Neural crest cell (in vitro differentiated cells): ENCODE measurements around the gene DCHS1. TPM values are rescaled to one million over a fixed set of nuclear protein-coding genes. Genes with fewer than 3 reads are reported as not detected.
A peak's percentile ranks its signal among the peaks of the same experiment; 100 is the strongest.
"Not testable (repeated sequence)": the region's sequence is repeated elsewhere in the genome, so short reads cannot be mapped to it uniquely, and the experiment has no call there.

Source experiments
- DNase-seq: peaks from one replicate; pipeline ENCODE4 v3.0.0; 2021; ENCODE audit warnings: low read depth, mixed read lengths, low spot score
- H3K27ac Mint-ChIP-seq: one replicate; pipeline ENCODE4 v1.8.0; 2021; ENCODE audit warnings: mild to moderate bottlenecking, mixed read lengths; ENCODE audit not compliant: unreplicated experiment
- H3K27me3 Mint-ChIP-seq: 2 replicates; pipeline ENCODE4 v1.8.0; 2021; ENCODE audit warnings: low read depth, mild to moderate bottlenecking, mixed read lengths
- H3K36me3 Mint-ChIP-seq: 2 replicates; pipeline ENCODE4 v1.8.0; 2021; ENCODE audit warnings: low read depth, mild to moderate bottlenecking, mixed read lengths
- H3K4me1 Mint-ChIP-seq: 2 replicates; pipeline ENCODE4 v1.8.0; 2021; ENCODE audit warnings: mixed read lengths
- H3K4me3 Mint-ChIP-seq: one replicate; pipeline ENCODE4 v1.8.0; 2021; ENCODE audit warnings: mild to moderate bottlenecking, mixed read lengths
- H3K9me3 Mint-ChIP-seq: 2 replicates; pipeline ENCODE4 v1.8.0; 2021; ENCODE audit warnings: mixed read lengths
- CTCF ChIP-seq: fragments of 200-600 bp; sonication (generic); conservative IDR thresholded peaks from 2 replicates; pipeline ENCODE4 v1.5.0; 2021; ENCODE audit warnings: antibody characterized with exemption, mild to moderate bottlenecking
- total RNA-seq: library from RNA; stranded (reverse); gene quantifications from 2 replicates; pipeline ENCODE4 v1.2.1, GENCODE V29; 2021

DCHS1 gene
- total RNA-seq, 1 donor from 2014 or later: 40.4 TPM

DNA sequence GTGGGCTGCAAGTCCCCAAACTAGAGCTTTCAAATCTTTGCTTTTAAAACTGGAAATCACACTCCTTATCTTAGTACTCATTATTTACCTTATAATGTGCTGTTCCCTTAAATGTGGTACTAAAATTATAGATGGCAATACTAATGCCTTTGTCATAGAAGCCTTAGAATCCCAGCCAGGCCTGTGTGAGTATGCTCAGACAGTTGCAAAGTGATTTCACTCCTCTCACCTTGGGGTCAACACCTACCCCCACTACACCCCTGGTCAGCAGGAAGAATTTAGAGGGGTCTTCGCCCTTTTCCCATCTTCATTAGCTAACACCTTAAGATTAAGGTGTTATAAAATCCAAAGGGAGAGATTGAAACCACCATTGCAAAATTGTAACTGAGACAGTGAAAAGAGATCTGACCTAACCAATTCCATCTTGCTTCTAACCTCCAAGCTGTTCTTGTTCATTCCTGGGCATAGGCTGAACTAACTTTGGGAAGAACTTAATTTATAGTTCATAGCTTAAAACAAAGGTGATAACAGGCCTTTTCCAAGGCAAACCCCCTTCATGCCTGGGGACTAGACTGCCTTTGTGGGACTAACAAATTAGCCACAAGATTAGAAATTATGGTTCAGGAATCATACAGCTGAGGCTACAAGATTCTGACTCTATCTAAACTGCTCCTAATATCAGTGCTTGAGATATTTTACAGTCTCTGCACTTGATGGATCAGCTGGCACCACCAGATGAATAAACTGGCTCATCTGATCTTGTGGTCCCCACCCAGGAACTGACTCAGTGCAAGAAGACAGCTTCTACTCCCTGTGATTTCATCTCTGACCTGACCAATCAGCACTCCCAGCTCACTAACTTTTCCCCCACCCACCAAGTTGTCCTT is 38.0 kb upstream of the DCHS1 start:
- Mint-ChIP-seq H3K27me3 (no peaks in the 10 kb centered on the region), H3K27ac (no peak overlapping the region), H3K4me1 (peaks cover 9% of the 10 kb centered on the region), H3K36me3 (peaks cover 6% of the 10 kb centered on the region), H3K9me3 (peaks cover 8% of the 10 kb centered on the region), H3K4me3 (no peak overlapping the region)
- DNase-seq: no peak
- no peak for TF ChIP-seq CTCF

DNA sequence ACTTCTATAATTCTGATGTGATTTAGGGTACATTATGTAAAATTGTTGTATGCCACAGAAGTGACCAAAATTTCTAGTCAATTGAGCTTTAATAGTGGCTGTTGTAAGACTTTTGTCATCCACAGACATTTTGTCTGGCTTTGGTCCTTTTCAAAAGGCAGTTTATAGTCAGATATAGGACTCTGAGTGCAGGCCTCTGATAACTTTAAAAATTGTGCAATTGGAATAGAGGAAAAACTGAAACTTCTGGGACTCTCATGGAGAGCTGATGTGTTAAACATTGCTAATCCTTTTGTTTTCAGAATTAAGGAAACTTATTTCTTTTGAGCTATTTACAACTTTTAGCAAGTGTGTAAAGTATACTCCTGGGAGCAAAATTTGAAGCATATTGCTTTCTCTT is 36.5 kb upstream of the DCHS1 start:
- Mint-ChIP-seq H3K9me3 (peaks cover 8% of the 10 kb centered on the region), H3K27ac (no peak overlapping the region), H3K27me3 (no peaks in the 10 kb centered on the region), H3K4me1 (peaks cover 5% of the 10 kb centered on the region), H3K36me3 (peaks cover 6% of the 10 kb centered on the region), H3K4me3 (no peak overlapping the region)
- DNase-seq: no peak
- TF ChIP-seq CTCF: no peak

GRCh38 chr11:6690431-6691132 is 35.0 kb upstream of the DCHS1 start:
- not testable (repeated sequence) for H3K36me3 Mint-ChIP-seq, H3K9me3 Mint-ChIP-seq, H3K27ac Mint-ChIP-seq

DNA sequence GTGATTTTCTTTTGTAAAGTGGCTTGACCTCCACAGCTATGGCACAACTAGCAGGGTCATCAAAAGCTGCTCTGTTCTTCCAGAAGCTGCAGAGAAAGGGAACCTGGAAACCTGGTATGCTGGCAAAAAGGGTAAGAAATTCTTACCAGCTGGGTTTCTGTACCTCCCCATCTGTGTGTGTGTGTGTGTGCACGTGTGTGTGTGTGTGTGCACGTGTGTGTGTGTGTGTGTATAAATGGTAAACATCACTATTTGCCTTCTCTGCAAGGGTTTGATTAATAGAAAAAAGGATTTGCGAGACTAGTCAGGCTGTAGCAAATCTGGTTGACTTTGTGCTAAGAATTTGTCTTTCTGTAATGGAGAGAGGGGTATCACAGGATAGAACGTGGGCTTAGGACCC is 32.3 kb upstream of the DCHS1 start:
- no peak for TF ChIP-seq CTCF
- DNase-seq: no peak
- Mint-ChIP-seq H3K4me1 (peaks cover 8% of the 10 kb centered on the region), H3K4me3 (no peak overlapping the region), H3K27me3 (no peaks in the 10 kb centered on the region), H3K36me3 (peaks cover 6% of the 10 kb centered on the region), H3K27ac (no peak overlapping the region), H3K9me3 (peaks cover 8% of the 10 kb centered on the region)

More at GRCh38 chr11:6690431-6691132, 35.0 kb upstream of the DCHS1 start:
- not testable (repeated sequence) for H3K27me3 Mint-ChIP-seq, H3K4me1 Mint-ChIP-seq, H3K4me3 Mint-ChIP-seq, DNase-seq

GRCh38 chr11:6686006-6686405 is 30.4 kb upstream of the DCHS1 start:
- H3K27me3 Mint-ChIP-seq: no peaks in the 10 kb centered on the region
- no peak for TF ChIP-seq CTCF
- peak overlapping the region; percentile 65 for H3K4me3 Mint-ChIP-seq
- H3K27ac Mint-ChIP-seq: no peak overlapping the region
- H3K4me1 Mint-ChIP-seq: peaks cover 20% of the 10 kb centered on the region
- no peak for DNase-seq
- H3K36me3 Mint-ChIP-seq: peaks cover 11% of the 10 kb centered on the region
- H3K9me3 Mint-ChIP-seq: peaks cover 7% of the 10 kb centered on the region

GRCh38 chr11:6684068-6684467 is 28.5 kb upstream of the DCHS1 start:
- H3K4me1 Mint-ChIP-seq: peaks cover 25% of the 10 kb centered on the region
- not testable (repeated sequence) for H3K9me3 Mint-ChIP-seq, H3K27me3 Mint-ChIP-seq, DNase-seq, H3K27ac Mint-ChIP-seq
- peaks cover 17% of the 10 kb centered on the region for H3K36me3 Mint-ChIP-seq
- H3K4me3 Mint-ChIP-seq: peak overlapping the region; percentile 99
